ENCODE measurements around the gene ORM1. TPM values are rescaled to one million over a fixed set of nuclear protein-coding genes. Genes with fewer than 3 reads are reported as not detected.
"Not testable (repeated sequence)": the region's sequence is repeated elsewhere in the genome, so short reads cannot be mapped to it uniquely, and the experiment has no call there.

Gene ORM1
- total RNA-seq, 1 experiment from 2014 or later, result not detected

- Histone ChIP-seq H3K9me2 (replicated peaks; ENCODE audit: insufficient read depth, low read length) (no peaks in the 10 kb centered on the region), H4K20me1 (ENCODE audit: insufficient read depth, low read depth, low read length) (no peaks in the 10 kb centered on the region), H3K79me2 (ENCODE audit: low read length) (no peaks in the 10 kb centered on the region), H3K4me2 (ENCODE audit: low read depth, low read length, poor library complexity, severe bottlenecking) (no peak overlapping the region), H3K9ac (ENCODE audit: low read length) (no peak overlapping the region), H2AFZ (ENCODE audit: low read length) (no peak overlapping the region), H3K9me3 (ENCODE audit: low read length) (no peaks in the 10 kb centered on the region), H3K27me3 (ENCODE audit: low read length) (no peaks in the 10 kb centered on the region), H3K36me3 (ENCODE audit: insufficient read depth, low read length) (no peaks in the 10 kb centered on the region), H3K27ac (ENCODE audit: low read length) (no peak overlapping the region), H3K4me1 (ENCODE audit: low read length) (no peaks in the 10 kb centered on the region), H3K4me3 (ENCODE audit: low read length) (no peak overlapping the region)
- no peak for DNase-seq
Measured at GRCh38 chr9:114314881-114315722, 7.8 kb upstream of the ORM1 start.

DNA sequence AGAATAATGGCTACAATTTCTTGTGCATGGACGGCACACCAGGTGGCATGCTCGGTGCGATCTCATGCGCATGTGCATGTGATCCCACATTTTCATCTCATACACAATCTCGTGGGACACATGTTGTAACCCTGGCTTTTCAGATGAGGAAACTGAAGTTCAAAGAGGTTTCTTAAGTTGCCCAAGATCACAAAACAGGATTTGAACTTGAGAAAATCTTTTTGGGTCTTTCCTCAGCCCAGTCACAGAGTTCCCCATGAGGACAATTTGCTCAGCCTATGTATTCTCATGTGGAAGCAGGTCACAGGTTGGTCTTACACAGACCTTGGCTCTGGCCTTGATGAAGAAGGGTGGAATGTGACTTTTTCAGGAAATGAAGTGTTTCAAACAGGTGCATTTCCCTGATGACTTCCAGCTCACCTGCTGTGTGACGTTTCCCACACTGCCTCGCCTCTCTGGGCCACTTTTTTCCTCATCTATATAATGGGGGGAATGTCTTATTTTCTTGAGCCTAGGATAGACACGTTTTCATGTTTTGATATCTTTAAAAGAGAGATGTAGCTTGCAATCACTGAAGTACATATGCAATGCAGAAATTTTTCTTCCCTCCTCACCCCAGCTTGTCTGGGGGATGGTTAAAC is 7.1 kb upstream of the ORM1 start:
- no peak overlapping the region for H2AFZ ChIP-seq (ENCODE audit: low read length)
- H3K4me3 ChIP-seq (ENCODE audit: low read length), result no peak overlapping the region
- no peak overlapping the region for H3K27ac ChIP-seq (ENCODE audit: low read length)
- H3K27me3 ChIP-seq (ENCODE audit: low read length), result no peaks in the 10 kb centered on the region
- H3K79me2 ChIP-seq (ENCODE audit: low read length), result no peaks in the 10 kb centered on the region
- H3K9me2 ChIP-seq (replicated peaks; ENCODE audit: insufficient read depth, low read length), result no peaks in the 10 kb centered on the region
- no peaks in the 10 kb centered on the region for H4K20me1 ChIP-seq (ENCODE audit: insufficient read depth, low read depth, low read length)
- no peak overlapping the region for H3K4me2 ChIP-seq (ENCODE audit: low read depth, low read length, poor library complexity, severe bottlenecking)
- H3K4me1 ChIP-seq (ENCODE audit: low read length), result no peaks in the 10 kb centered on the region
- no peak overlapping the region for H3K9ac ChIP-seq (ENCODE audit: low read length)
- no peak for DNase-seq
- no peaks in the 10 kb centered on the region for H3K36me3 ChIP-seq (ENCODE audit: insufficient read depth, low read length)
- no peaks in the 10 kb centered on the region for H3K9me3 ChIP-seq (ENCODE audit: low read length)

- H3K9ac ChIP-seq (ENCODE audit: low read length), result no peak overlapping the region
- H3K4me2 ChIP-seq (ENCODE audit: low read depth, low read length, poor library complexity, severe bottlenecking), result no peak overlapping the region
- H3K9me3 ChIP-seq (ENCODE audit: low read length), result no peaks in the 10 kb centered on the region
- H3K4me1 ChIP-seq (ENCODE audit: low read length), result no peaks in the 10 kb centered on the region
- H3K27ac ChIP-seq (ENCODE audit: low read length), result no peak overlapping the region
- no peak overlapping the region for H2AFZ ChIP-seq (ENCODE audit: low read length)
- DNase-seq, result no peak
- no peaks in the 10 kb centered on the region for H4K20me1 ChIP-seq (ENCODE audit: insufficient read depth, low read depth, low read length)
- no peaks in the 10 kb centered on the region for H3K9me2 ChIP-seq (replicated peaks; ENCODE audit: insufficient read depth, low read length)
- no peaks in the 10 kb centered on the region for H3K79me2 ChIP-seq (ENCODE audit: low read length)
- no peak overlapping the region for H3K4me3 ChIP-seq (ENCODE audit: low read length)
- H3K27me3 ChIP-seq (ENCODE audit: low read length), result no peaks in the 10 kb centered on the region
- no peaks in the 10 kb centered on the region for H3K36me3 ChIP-seq (ENCODE audit: insufficient read depth, low read length)
Measured at GRCh38 chr9:114316605-114317230, 6.2 kb upstream of the ORM1 start.

DNA sequence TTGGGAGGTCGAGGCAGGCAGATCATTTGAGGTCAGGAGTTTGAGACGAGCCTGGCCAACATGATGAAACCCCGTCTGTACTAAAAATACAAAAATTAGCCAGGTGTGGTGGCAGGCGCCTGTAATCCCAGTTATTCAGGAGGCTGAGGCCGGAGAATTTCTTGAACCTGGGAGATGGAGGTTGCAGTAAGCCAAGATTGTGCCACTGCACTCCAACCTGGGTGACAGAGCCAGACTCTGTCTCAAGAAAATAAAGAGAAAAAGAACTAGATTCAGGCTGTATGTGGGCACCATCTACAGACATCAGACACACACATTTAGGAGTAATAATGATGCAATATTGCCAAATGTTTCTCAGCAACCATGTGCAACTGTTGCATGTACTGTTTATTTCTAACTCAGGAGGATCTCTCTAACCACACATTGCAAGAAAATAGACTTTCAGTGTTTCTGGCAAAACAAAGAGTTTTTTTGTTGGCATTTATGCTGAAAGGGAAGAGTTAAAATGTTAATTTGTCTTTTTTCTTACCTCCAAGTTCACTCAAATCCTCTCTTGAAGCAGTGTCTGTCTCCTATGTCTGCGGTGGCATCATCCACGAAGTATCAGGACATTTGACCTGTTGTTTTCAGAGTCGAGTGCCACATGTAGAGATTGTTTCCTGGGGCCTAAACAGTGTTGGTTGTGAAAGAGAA is 5.1 kb upstream of the ORM1 start:
- Histone ChIP-seq H3K79me2 (ENCODE audit: low read length) (no peaks in the 10 kb centered on the region), H3K36me3 (ENCODE audit: insufficient read depth, low read length) (no peaks in the 10 kb centered on the region), H3K9me3 (ENCODE audit: low read length) (no peaks in the 10 kb centered on the region), H3K4me3 (ENCODE audit: low read length) (no peak overlapping the region), H3K4me2 (ENCODE audit: low read depth, low read length, poor library complexity, severe bottlenecking) (no peak overlapping the region), H3K9me2 (replicated peaks; ENCODE audit: insufficient read depth, low read length) (no peaks in the 10 kb centered on the region), H4K20me1 (ENCODE audit: insufficient read depth, low read depth, low read length) (no peaks in the 10 kb centered on the region), H3K27me3 (ENCODE audit: low read length) (no peaks in the 10 kb centered on the region), H2AFZ (ENCODE audit: low read length) (no peak overlapping the region), H3K9ac (ENCODE audit: low read length) (no peak overlapping the region; the same call in 1 of the 2 replicates), H3K27ac (ENCODE audit: low read length) (no peak overlapping the region), H3K4me1 (ENCODE audit: low read length) (no peaks in the 10 kb centered on the region)
- no peak for DNase-seq

GRCh38 chr9:114318416-114318815 is 4.5 kb upstream of the ORM1 start:
- no peak for DNase-seq
- no peaks in the 10 kb centered on the region for H4K20me1 ChIP-seq (ENCODE audit: insufficient read depth, low read depth, low read length)
- H3K79me2 ChIP-seq (ENCODE audit: low read length), result no peaks in the 10 kb centered on the region
- no peak overlapping the region for H3K27ac ChIP-seq (ENCODE audit: low read length)
- H3K4me2 ChIP-seq (ENCODE audit: low read depth, low read length, poor library complexity, severe bottlenecking), result no peak overlapping the region
- no peaks in the 10 kb centered on the region for H3K27me3 ChIP-seq (ENCODE audit: low read length)
- no peaks in the 10 kb centered on the region for H3K9me2 ChIP-seq (replicated peaks; ENCODE audit: insufficient read depth, low read length)
- no peak overlapping the region for H3K9ac ChIP-seq (ENCODE audit: low read length)
- no peaks in the 10 kb centered on the region for H3K9me3 ChIP-seq (ENCODE audit: low read length)
- H2AFZ ChIP-seq (ENCODE audit: low read length), result no peak overlapping the region
- H3K36me3 ChIP-seq (ENCODE audit: insufficient read depth, low read length), result no peaks in the 10 kb centered on the region
- H3K4me1 ChIP-seq (ENCODE audit: low read length), result no peaks in the 10 kb centered on the region
- no peak overlapping the region for H3K4me3 ChIP-seq (ENCODE audit: low read length)

DNA sequence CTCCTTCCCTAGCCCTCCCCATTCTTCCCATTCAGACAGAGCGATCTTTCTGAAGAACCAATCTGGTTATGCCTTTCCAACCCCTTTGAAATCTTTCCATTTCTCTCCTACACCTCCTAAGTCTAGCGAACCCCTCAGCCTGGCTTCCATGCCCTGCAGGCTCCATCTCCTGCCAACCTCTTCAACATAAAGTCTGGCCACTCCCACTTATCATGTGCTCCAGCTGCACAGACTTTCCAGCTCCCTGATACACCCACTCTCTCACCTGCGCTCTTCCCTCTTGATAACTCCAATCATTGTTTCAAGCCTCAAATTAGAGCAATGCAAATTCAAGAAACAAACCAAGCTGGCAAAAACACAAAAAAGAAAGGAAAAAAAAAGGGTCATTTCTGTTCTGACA is 3.8 kb upstream of the ORM1 start:
- no peaks in the 10 kb centered on the region for H3K9me2 ChIP-seq (replicated peaks; ENCODE audit: insufficient read depth, low read length)
- H3K36me3 ChIP-seq (ENCODE audit: insufficient read depth, low read length), result no peaks in the 10 kb centered on the region
- no peak overlapping the region for H3K4me2 ChIP-seq (ENCODE audit: low read depth, low read length, poor library complexity, severe bottlenecking)
- H3K9me3 ChIP-seq (ENCODE audit: low read length), result no peaks in the 10 kb centered on the region
- H3K4me3 ChIP-seq (ENCODE audit: low read length), result no peak overlapping the region
- H3K9ac ChIP-seq (ENCODE audit: low read length), result no peak overlapping the region
- H3K27ac ChIP-seq (ENCODE audit: low read length), result no peak overlapping the region
- no peaks in the 10 kb centered on the region for H3K4me1 ChIP-seq (ENCODE audit: low read length)
- H3K27me3 ChIP-seq (ENCODE audit: low read length), result no peaks in the 10 kb centered on the region
- no peaks in the 10 kb centered on the region for H3K79me2 ChIP-seq (ENCODE audit: low read length)
- DNase-seq, result no peak
- H4K20me1 ChIP-seq (ENCODE audit: insufficient read depth, low read depth, low read length), result no peaks in the 10 kb centered on the region
- H2AFZ ChIP-seq (ENCODE audit: low read length), result no peak overlapping the region

DNA sequence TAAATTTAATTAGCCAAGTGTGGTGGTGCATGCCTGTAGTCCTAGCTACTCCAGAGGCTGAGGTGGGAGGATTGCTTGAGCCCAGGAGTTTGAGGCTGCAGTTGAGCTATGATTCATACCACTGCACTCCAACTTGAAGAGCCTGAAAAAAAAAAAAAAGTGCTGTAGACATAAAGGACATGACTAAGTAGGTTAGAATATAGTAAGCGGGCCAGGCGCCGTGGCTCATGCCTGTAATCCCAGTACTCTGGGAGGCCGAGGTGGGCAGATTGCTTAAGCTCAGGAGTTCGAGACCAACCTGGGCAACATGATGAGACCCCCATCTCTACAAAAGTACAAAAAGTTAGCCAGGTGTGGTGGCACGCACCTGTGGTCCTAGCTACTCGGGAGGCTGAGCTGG is 2.2 kb upstream of the ORM1 start:
- H3K27ac ChIP-seq (ENCODE audit: low read length); H3K27me3 ChIP-seq (ENCODE audit: low read length); H3K4me1 ChIP-seq (ENCODE audit: low read length); DNase-seq; H3K4me3 ChIP-seq (ENCODE audit: low read length); H3K4me2 ChIP-seq (ENCODE audit: low read depth, low read length, poor library complexity, severe bottlenecking); H3K79me2 ChIP-seq (ENCODE audit: low read length); H3K9me3 ChIP-seq (ENCODE audit: low read length); H4K20me1 ChIP-seq (ENCODE audit: insufficient read depth, low read depth, low read length); H3K9ac ChIP-seq (ENCODE audit: low read length); H3K36me3 ChIP-seq (ENCODE audit: insufficient read depth, low read length); H3K9me2 ChIP-seq (replicated peaks; ENCODE audit: insufficient read depth, low read length); H2AFZ ChIP-seq (ENCODE audit: low read length): not testable (repeated sequence)

- Histone ChIP-seq H3K4me1 (ENCODE audit: low read length) (no peaks in the 10 kb centered on the region), H3K9me2 (replicated peaks; ENCODE audit: insufficient read depth, low read length) (no peaks in the 10 kb centered on the region), H3K36me3 (ENCODE audit: insufficient read depth, low read length) (no peaks in the 10 kb centered on the region), H3K4me2 (ENCODE audit: low read depth, low read length, poor library complexity, severe bottlenecking) (no peak overlapping the region), H3K4me3 (ENCODE audit: low read length) (no peak overlapping the region), H3K27ac (ENCODE audit: low read length) (no peak overlapping the region), H2AFZ (ENCODE audit: low read length) (no peak overlapping the region), H4K20me1 (ENCODE audit: insufficient read depth, low read depth, low read length) (no peaks in the 10 kb centered on the region), H3K9me3 (ENCODE audit: low read length) (no peaks in the 10 kb centered on the region), H3K27me3 (ENCODE audit: low read length) (no peaks in the 10 kb centered on the region), H3K79me2 (ENCODE audit: low read length) (no peaks in the 10 kb centered on the region), H3K9ac (ENCODE audit: low read length) (no peak overlapping the region)
- DNase-seq, result no peak
Measured at GRCh38 chr9:114321759-114322158, 1.1 kb upstream of the ORM1 start.
